HG02870 (cell line): ENCODE data around the gene NOX3.

Experiments used
- ATAC-seq: cut with Tn5 transposase; IDR thresholded peaks from one replicate; pipeline ENCODE4 v1.9.1; 2021; ENCODE audit warnings: mild to moderate bottlenecking, moderate library complexity; ENCODE audit not compliant: unreplicated experiment

The NOX3 gene

DNA sequence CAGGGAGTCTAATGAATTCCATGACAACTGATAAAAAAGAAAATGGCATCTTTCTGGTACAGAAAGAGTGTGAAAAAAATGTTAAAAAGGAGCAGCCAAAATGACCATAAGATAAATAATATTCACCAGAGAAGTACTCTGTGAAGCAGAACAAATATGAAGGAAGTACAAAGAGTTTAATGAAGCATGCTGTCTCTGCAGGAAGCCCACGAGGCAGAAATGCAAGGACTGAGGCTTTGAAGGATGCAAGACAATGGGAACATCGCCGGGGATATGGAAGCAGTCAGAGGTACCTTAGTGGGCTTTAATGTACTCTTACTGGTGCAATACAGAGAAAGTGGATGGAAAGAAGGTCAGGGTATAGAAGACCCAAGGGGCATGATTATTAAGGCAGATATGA lies 50.7 kb downstream of the NOX3 start:
- no peak for ATAC-seq

- ATAC-seq, result no peak
Observed at GRCh38 chr6:155402656-155403304, 52.9 kb downstream of the NOX3 start.

GRCh38 chr6:155400654-155400965 lies 55.0 kb downstream of the NOX3 start:
- ATAC-seq, result no peak

- ATAC-seq, result no peak
Observed at GRCh38 chr6:155399745-155400653, 55.6 kb downstream of the NOX3 start.

GRCh38 chr6:155399062-155399744 lies 56.4 kb downstream of the NOX3 start:
- ATAC-seq, result no peak

GRCh38 chr6:155398701-155399061 lies 57.0 kb downstream of the NOX3 start:
- no peak for ATAC-seq

- ATAC-seq, result no peak
Observed at GRCh38 chr6:155398221-155398620, 57.4 kb downstream of the NOX3 start.

DNA sequence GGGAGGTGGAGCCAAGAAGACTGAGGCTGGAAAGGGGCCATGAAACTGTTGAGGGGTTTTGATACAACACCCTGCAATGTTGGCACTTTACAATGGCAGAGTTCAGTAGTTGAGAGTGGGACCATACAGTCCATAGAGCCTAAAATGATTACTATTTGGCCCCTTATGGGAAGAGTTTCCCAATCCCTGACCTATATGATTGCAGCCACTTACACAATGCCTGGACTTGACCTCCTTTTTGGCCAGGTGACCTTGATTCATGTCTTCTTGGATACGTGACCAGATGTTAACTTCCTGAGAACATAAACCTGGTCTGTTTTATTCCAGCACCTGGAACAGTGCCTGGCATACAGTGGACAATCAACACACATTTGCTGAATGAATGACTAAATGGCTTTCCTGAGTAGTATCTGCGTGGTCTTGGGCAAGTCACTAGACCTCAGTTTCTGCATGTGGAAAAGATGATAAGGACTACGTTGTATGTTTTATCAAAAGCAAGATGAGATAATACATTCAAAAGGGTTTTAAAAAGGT lies 58.4 kb downstream of the NOX3 start:
- ATAC-seq, result no peak

DNA sequence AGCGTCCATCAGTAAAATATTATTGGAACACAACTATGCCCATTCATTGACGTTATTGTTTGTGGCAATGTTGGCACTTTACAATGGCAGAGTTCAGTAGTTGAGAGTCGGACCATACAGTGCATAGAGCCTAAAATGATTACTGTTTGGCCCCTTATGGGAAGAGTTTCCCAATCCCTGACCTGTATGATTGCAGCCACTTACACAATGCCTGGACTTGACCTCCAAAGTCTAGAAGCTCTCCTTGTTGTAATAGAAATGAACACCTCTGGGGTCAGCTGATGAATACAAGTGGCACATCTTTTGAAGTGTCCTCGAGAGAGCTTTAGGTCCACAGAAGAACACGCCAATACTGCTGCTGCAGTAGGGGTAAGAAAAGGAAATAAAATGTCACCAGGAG lies 59.0 kb downstream of the NOX3 start:
- no peak for ATAC-seq

DNA sequence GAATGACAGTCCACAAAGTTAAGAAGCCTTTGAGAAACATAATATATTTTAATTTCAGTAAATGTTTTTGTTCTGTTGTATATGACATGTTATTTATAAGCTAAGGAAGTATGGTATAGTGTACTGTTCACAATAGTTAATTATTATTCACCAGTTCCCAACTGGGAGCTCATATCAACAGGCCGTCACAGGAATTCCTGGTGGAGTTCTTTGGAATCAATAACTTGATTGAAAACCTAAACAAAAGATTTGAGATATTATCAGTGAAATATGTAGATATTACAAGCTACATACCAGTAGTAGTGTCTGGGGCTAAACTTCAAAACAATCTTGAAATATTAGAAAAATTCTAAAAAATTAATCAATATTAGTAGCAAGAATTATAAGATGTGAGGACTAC lies 60.3 kb downstream of the NOX3 start:
- no peak for ATAC-seq

DNA sequence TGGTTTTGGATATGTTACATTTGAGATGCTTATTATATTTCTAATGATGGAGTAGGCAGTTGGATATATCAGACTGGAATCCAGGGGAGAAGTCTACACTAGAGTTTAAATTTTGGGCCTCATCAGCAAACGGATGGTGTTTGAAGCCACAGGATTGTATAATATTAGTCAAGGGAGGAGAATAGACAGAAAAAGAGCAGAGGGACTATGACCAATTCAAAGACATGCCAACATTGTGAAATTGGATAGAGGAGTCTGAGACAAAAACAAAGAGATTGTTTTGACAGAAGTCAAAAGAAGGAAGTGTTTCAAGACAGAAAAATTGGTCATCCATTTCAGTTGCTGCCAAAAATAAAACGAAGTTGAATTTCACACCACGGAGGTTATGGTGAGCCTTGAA lies 66.5 kb downstream of the NOX3 start:
- no peak for ATAC-seq

GRCh38 chr6:155388591-155388990 lies 67.0 kb downstream of the NOX3 start:
- ATAC-seq, result no peak

DNA sequence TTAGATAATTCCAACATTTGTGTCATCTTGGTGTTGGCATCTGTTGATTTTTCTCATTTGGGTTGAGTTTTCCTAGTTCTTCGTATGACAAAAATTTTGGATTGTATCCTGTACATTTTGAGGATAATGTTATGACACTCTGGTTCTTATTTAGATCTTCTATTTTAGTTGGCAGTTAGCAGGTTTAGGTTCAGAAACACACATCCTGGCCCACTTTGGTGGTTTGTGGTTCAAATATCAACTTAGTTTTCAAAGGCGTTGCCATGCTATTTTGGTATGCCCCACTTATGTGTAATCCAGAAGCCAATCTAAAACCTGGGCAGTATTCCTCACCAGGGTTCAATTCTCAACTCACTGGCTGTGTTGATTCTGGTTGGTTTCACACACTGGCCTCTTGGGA lies 68.2 kb downstream of the NOX3 start:
- ATAC-seq, result no peak

DNA sequence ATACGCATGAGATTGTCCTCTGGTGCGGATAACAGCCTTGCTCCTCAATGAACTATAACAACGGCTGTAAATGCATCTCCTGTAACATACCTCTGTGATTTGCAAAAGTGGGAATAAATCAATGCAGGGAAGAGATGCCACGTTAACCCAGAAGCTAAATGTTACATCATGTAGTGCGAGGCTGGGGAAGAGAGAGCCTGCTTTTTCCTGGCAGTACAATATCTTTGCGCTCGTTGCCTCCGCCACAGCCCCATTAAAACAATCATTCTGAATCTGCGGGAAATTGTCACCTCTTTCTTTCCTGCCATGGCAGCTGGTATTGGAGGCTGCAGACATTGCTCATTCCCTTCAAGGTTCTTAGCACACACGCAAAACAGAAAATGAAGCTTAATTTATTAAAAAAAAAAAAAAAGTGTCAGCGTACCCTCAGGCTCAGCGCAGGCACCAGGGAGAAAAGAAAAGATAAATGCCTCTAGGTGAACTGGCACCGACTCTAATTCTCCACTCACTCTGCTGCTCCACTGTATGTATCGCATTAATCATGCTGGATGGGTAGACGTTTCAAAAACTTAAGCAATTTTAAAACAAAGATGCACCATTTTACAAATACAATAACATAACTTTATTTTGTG lies 71.2 kb downstream of the NOX3 start:
- no peak for ATAC-seq

- no peak for ATAC-seq
Observed at GRCh38 chr6:155383913-155384312, 71.7 kb downstream of the NOX3 start.

- ATAC-seq, result no peak
Observed at GRCh38 chr6:155382338-155382685, 73.3 kb downstream of the NOX3 start.

DNA sequence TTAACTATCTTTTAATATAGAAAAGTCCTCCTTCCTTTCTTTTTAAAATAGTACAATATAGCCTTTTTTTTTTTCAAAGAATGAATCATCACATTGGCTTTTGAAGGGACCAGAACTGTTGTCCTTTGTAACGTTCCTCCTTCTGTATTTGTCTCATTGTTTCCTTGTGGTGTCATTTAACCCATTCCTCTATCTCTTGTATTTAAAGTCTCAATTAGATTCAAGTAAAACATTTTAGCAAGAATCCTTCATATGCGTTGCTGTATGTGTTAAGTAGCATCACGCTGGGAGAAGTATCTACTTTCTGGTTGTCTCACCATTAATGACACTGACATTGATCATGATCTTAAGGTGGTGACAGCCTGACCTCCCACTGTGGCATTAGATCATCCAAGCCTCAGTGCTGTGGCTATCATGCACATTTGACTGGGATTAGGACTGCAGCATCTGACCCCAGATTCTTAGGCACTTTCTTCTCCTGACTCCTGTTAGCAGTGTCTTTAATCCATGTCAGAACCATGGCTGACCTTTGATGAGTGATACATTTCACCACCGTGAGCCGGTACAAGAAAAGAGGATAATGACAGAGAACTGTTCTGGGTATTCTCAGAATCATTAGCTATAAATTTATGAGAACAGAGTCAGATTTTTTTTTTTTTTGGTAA lies 73.8 kb downstream of the NOX3 start:
- no peak for ATAC-seq

DNA sequence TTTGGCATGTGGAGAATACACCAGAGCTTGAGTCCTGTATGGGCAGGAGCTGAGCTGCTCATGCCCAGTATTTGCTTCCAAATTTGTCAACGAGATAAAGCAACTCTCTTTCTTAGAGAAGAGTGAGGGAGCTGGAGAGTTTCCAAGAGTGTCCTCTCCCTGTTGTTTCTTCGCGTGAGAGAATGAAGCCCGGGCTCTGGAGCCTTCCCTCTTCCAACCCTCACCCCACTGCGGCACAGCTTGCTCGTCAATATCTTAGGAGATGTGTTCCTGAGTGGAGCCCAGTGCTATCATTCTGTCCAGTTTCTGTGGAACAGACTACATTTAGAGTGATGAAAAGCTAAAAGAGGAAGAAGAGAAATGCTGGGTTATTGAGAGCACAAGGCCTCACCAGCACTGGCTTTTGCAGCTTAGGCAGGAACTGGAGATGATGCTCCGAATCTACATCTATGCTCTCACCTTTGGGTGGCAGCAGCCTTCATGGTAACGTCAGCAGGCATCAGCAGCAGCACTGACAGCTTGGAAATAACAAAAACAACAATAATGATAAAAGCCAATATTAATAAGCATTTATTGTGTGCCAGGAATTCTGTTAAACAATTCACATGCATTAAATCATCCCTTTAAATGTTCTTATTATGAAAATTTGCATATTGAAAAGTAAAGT lies 74.8 kb downstream of the NOX3 start:
- no peak for ATAC-seq

- peak; percentile 45 for ATAC-seq
Observed at GRCh38 chr6:155378724-155379123, 76.9 kb downstream of the NOX3 start.

DNA sequence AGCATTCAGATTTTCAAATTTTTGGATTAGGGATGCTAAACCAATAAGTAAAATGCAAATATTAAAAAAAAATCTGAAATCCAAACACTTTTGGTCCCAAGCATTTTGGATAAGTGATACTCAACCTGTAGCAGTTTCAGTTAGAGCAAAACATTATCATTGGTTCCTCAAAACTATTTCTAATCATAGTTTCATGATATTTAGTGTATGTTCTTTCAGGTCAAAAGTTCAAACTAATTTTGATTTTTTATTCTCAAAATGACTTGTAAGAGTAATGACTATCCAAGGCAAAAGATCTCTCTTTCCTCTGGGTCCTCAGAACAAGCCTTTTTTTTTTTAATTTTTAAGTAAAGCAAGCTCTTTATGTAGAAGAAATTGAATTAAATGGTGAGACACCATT lies 77.4 kb downstream of the NOX3 start:
- peak; percentile 63 for ATAC-seq
